HG02943 (cell line): ENCODE data around the gene SHTN1.

ENCODE experiments used
- ATAC-seq: cut with Tn5 transposase; IDR thresholded peaks from one replicate; pipeline ENCODE4 v1.9.1; 2021; ENCODE audit warnings: mild to moderate bottlenecking, low read depth, moderate library complexity; ENCODE audit not compliant: unreplicated experiment

SHTN1 gene

GRCh38 chr10:116988311-116988710 is 16.7 kb downstream of the SHTN1 start:
- ATAC-seq, result no peak

DNA sequence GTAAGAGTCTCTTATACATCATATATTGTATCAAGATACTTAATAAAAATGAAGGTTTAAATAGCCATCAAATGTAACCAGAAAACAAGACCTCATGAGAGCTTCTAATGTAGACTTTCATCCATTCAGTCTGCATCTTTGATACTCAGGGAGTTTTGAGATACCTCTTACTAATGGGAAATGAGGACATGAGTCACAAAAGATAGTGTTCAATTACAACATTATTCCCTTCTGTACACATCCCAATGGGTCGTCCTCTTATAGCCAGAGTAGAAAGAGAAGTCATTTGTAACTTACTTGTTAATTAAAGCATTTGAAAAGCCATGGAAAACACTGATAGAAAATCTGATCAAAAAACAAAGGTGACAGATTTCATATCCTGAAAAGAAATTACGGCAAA is 19.4 kb downstream of the SHTN1 start:
- ATAC-seq, result no peak

- ATAC-seq, result no peak
Observed at GRCh38 chr10:116984202-116984990, 20.6 kb downstream of the SHTN1 start.

- ATAC-seq, result no peak
Observed at GRCh38 chr10:116980041-116980440, 24.9 kb downstream of the SHTN1 start.

GRCh38 chr10:116978901-116979300 is 26.1 kb downstream of the SHTN1 start:
- no peak for ATAC-seq

GRCh38 chr10:116974456-116975005 is 30.5 kb downstream of the SHTN1 start:
- no peak for ATAC-seq

- ATAC-seq, result no peak
Observed at GRCh38 chr10:116973946-116974455, 31.0 kb downstream of the SHTN1 start.

DNA sequence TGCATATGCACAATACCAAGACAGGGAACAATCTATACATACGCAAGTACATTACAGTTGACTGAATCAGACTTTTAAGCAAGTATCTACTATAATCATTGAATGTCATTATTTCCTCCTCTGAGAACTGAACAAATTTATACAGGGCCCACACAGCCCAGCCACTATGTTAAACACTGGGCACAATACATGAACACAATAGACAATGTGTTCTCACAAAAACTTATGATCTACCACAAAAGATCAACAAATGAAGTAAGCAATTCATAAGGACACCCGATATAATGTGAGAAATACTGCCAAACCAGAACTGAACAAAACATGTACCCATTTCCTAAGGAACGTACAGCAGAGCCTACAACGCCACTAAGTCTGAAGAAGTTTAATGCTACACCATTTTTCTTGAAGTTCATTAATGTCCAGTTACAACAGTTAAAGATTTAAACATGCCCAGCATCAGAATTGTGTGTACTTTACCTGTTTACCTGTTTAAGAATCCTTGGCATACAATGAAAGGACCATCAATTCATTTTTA is 31.5 kb downstream of the SHTN1 start:
- no peak for ATAC-seq

DNA sequence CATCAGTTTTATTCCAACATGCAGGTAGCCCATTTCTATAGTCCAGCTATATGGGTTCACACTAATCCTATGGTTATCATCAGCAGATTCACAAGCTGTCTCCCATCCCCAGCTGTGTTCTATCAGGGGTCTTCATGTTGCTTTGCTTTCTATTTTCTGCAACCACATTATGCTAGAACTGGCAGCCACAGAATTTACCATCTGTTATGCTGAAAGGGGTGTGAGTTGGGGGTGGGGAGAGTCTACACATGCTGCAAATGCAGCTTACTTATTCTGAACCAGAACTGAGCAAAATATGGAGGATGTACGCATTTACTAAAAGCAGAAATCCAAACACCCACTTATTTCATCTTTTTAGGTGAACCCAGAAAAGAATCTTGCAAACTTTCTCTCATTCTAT is 32.9 kb downstream of the SHTN1 start:
- ATAC-seq, result no peak

GRCh38 chr10:116970050-116970449 is 34.9 kb downstream of the SHTN1 start:
- ATAC-seq, result no peak

DNA sequence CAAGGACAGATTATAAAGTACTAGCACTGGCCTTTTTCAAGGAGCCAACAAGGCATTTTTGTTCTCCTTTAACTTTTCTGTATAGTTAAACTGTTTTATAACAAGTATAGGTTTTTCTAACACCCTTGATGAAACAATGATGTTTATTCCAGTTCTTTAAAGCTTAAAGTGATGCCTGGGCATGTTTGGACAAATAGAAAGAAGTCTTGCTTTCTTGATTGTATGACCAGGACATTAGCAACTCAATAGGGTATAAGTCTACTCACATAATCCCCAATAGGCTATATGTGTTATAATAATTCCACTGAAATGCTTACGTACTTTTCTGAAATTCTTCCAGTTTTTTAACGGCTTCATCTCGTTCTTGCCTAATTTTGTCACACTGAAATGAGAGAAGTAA is 36.7 kb downstream of the SHTN1 start:
- ATAC-seq, result no peak

DNA sequence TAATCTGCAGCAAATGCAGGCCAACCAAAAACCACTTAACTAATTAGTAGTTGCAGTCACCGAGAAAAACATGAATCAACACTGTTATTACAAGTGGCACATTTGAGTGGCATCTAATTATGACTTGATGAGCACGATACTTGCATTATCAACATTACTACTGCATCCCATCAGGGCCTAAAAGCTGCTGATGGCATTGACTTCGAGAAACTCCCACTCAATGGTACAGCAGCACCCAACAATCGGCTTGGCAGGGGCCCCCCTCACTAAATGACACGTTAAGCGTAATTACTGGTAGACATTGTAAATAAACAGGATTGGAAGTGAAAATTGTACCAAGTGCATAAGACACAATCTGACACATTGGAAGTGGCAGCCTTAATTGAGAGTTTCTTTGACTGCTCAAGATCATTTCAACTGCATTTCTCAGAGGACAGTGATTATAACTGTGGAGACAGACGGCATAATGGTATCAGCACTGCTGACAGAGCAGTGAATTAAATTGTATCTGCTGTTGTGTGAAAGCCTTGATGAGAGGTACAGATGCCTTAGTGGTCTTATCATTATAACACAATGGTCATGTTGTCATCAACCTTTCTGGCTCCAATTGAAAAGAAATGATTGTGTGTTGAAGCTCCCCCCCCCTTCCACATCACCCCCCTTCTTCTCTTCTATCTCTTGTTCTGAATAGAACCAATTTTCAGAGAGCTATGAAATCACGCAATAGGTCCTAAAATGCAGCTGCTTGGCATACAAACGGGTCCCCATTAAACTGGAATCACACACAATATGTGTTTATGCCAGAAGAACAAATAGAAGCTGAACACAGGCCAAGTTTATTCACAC is 43.4 kb downstream of the SHTN1 start:
- ATAC-seq, result no peak

GRCh38 chr10:116960066-116960776 is 44.8 kb downstream of the SHTN1 start:
- no peak for ATAC-seq

GRCh38 chr10:116952729-116953128 is 52.3 kb downstream of the SHTN1 start:
- no peak for ATAC-seq

DNA sequence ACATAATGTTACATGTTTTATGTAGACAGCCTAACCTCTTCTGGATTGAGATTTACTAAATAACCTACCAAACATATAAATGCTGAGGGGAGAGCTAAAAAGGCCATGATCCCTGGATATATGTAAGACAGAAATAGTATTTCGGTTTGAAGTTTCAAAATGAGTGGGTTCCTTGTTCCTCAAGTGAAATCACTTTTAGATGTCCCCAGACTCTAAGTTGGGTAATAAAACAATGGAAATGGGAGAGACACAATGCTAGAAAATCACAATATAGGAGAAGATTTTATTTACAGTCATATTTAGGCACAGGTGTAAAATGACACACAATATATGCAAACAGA is 56.5 kb downstream of the SHTN1 start:
- ATAC-seq, result no peak

DNA sequence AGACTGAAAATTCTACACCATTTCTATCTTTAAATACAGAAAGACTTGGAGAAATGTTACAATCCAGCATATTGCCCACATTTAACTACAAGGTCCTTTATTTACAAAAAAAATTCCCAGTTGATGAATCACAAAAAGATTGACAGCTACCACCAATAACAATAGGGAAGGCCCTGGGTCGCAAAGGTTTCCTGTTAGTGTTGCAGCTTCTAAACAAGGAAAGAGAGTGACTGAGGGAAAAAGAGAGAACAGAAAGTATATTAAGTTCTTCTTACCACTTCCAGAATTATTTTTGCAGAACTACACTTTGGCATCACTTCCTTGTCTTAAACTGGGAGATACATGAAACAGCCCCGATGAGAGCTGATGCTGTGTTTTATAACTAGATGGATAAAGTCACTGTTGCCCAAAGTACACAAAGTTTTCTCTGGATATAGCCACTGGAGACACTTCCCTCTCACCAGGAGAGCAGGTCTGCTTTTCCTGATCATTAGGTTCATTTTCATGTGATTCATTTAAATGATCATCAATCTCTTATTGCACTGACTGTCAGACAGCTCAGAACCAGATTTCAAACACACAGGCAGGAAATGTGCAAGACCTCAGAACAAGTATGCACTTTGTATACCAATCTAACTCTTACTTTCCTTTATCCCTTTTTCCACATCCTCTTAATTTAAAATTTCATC is 57.0 kb downstream of the SHTN1 start:
- no peak for ATAC-seq

- ATAC-seq, result no peak
Observed at GRCh38 chr10:116944911-116945310, 60.1 kb downstream of the SHTN1 start.

- ATAC-seq, result no peak
Observed at GRCh38 chr10:116931806-116932205, 73.2 kb downstream of the SHTN1 start.

DNA sequence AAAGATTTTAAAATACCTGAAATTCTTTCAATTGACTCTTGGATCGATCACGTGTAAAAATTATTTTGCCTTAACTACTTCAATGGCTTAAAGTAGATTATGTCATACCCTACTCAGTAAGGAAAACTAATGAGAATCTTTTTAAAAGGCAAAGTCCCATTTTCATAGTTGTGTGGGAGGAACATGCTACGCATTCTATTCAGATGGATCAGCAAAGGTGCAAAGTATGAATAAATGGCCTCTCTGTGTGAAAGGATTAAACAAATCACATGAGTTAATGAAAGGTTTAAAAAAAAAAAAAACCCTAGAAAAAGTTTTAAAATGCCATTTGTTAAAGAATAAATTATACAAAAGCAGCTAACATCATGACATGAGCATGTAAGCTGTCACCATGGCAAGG is 78.6 kb downstream of the SHTN1 start:
- ATAC-seq, result no peak

DNA sequence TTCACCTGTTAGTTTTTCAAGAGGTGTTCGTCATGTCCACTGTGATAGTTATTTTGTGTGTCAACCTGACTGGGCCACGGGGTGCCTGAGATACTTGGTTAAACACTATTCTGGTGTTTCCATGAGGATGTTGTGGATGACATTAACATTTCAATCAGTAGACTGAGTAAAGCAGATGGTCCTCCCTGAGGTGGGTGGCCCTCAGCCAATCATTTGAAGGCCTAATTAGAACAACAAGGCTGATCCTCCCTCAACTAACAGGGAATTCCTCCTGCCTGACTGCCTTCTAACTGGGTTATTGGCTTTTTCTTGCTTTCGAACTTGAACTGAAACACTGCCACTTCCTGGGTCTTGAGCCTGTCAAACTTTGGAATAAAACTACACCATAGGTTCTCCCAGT is 79.9 kb downstream of the SHTN1 start:
- no peak for ATAC-seq
